ENCODE measurements around the gene HOXA7.

GRCh38 chr7:27133409-27134231 lies 22.9 kb downstream of the HOXA7 start:
- TF ChIP-seq CTCF (IDR thresholded peaks at IDR 0.05) (no peak), TEAD4 (IDR thresholded peaks at IDR 0.05; ENCODE audit: borderline replicate concordance, insufficient read depth) (no peak), RFX5 (IDR thresholded peaks at IDR 0.05; ENCODE audit: low read length) (no peak), TCF12 (IDR thresholded peaks at IDR 0.05) (no peak), NRF1 (IDR thresholded peaks at IDR 0.05; ENCODE audit: low read depth, low read length) (no peak), GABPA (IDR thresholded peaks at IDR 0.05; ENCODE audit: low read depth) (no peak), ELF1 (IDR thresholded peaks at IDR 0.05) (no peak), PBX3 (IDR thresholded peaks at IDR 0.05) (no peak), JUND (IDR thresholded peaks at IDR 0.05) (no peak), RAD21 (IDR thresholded peaks at IDR 0.05; ENCODE audit: low read length) (no peak), EP300 (IDR thresholded peaks at IDR 0.05; ENCODE audit: borderline replicate concordance in 1 of 2, low read depth in 1 of 2, low read length in 1 of 2) (no peak), FOXM1 (IDR thresholded peaks at IDR 0.05; ENCODE audit: low read depth) (no peak), YY1 (IDR thresholded peaks at IDR 0.05; ENCODE audit: low read depth) (no peak)
- TF ChIP-seq, protein P1, sequence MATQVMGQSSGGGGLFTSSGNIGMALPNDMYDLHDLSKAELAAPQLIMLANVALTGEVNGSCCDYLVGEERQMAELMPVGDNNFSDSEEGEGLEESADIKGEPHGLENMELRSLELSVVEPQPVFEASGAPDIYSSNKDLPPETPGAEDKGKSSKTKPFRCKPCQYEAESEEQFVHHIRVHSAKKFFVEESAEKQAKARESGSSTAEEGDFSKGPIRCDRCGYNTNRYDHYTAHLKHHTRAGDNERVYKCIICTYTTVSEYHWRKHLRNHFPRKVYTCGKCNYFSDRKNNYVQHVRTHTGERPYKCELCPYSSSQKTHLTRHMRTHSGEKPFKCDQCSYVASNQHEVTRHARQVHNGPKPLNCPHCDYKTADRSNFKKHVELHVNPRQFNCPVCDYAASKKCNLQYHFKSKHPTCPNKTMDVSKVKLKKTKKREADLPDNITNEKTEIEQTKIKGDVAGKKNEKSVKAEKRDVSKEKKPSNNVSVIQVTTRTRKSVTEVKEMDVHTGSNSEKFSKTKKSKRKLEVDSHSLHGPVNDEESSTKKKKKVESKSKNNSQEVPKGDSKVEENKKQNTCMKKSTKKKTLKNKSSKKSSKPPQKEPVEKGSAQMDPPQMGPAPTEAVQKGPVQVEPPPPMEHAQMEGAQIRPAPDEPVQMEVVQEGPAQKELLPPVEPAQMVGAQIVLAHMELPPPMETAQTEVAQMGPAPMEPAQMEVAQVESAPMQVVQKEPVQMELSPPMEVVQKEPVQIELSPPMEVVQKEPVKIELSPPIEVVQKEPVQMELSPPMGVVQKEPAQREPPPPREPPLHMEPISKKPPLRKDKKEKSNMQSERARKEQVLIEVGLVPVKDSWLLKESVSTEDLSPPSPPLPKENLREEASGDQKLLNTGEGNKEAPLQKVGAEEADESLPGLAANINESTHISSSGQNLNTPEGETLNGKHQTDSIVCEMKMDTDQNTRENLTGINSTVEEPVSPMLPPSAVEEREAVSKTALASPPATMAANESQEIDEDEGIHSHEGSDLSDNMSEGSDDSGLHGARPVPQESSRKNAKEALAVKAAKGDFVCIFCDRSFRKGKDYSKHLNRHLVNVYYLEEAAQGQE (IDR thresholded peaks at IDR 0.05; ENCODE audit: low read depth, low read length): no peak

All from SK-N-SH (cell line).